OCI-LY7 (cell line): Measurements from ENCODE around the gene DTNB. TPM values are rescaled to one million over a fixed set of nuclear protein-coding genes. Genes with fewer than 3 reads are reported as not detected.

Source experiments
- BruUV-seq: library from RNA; stranded (reverse); fragments of 400-500 nt; replicated peaks from 2 replicates; lab custom pipeline; 2021; lab: Mats Ljungman, UMichigan
- CTCF ChIA-PET: fragments of 300-600 bp; sonication (Branson Sonifier 250); formaldehyde crosslinking; loops from one replicate; lab custom pipeline; 2022; ENCODE audit warnings: antibody characterized with exemption; ENCODE audit not compliant: unreplicated experiment; lab: Charles Lee
- POLR2A ChIA-PET: fragments of 300-600 bp; sonication (Branson Sonifier 250); formaldehyde crosslinking; loops from one replicate; lab custom pipeline; 2022; ENCODE audit warnings: antibody characterized with exemption; lab: Charles Lee
- DNase-seq: peaks from one replicate; pipeline ENCODE4 v3.0.0-alpha.2; 2015; ENCODE audit warnings: low spot score
- H2AFZ ChIP-seq: fragments of 200-600 bp; sonication (generic), shearing (Covaris generic); 2 replicates; pipeline ENCODE4 v1.6.1; 2014; ENCODE audit warnings: mild to moderate bottlenecking, antibody characterized with exemption, low read length, moderate library complexity
- H3K27ac ChIP-seq: fragments of 200-600 bp; sonication (generic); 2 replicates; pipeline ENCODE4 v1.5.1; 2014; ENCODE audit warnings: mixed run types, low read depth, mild to moderate bottlenecking, moderate library complexity, low read length, inconsistent platforms; ENCODE audit not compliant: poor library complexity, severe bottlenecking
- H3K36me3 ChIP-seq: fragments of 200-600 bp; sonication (generic); 2 replicates; pipeline ENCODE4 v1.6.1; 2014; ENCODE audit warnings: mild to moderate bottlenecking, antibody characterized with exemption, low read length, moderate library complexity, mixed read lengths; ENCODE audit not compliant: insufficient read depth
- H3K4me1 ChIP-seq: fragments of 200-600 bp; sonication (generic); 2 replicates; pipeline ENCODE4 v1.5.1; 2014; ENCODE audit warnings: mild to moderate bottlenecking, low read length; ENCODE audit not compliant: insufficient read depth, poor library complexity, severe bottlenecking
- H3K4me2 ChIP-seq: fragments of 200-600 bp; sonication (generic); 2 replicates; pipeline ENCODE4 v1.6.1; 2014; ENCODE audit warnings: mild to moderate bottlenecking, low read length
- H3K4me3 ChIP-seq: fragments of 200-600 bp; sonication (generic); 2 replicates; pipeline ENCODE4 v1.5.1; 2014; ENCODE audit warnings: mild to moderate bottlenecking, low read depth, low read length; ENCODE audit not compliant: poor library complexity, severe bottlenecking
- H3K79me2 ChIP-seq: fragments of 200-600 bp; sonication (generic); 2 replicates; pipeline ENCODE4 v1.6.1; 2016; ENCODE audit warnings: low read depth, mild to moderate bottlenecking, low read length, moderate library complexity, mixed read lengths; ENCODE audit not compliant: insufficient read depth
- H3K9me2 ChIP-seq: fragments of 200-600 bp; sonication (generic); 2 replicates; pipeline ENCODE4 v1.6.1; 2016; ENCODE audit warnings: mild to moderate bottlenecking, low read length, mixed read lengths; ENCODE audit not compliant: insufficient read depth
- H3K9me3 ChIP-seq: fragments of 200-600 bp; sonication (generic); 2 replicates; pipeline ENCODE4 v1.6.1; 2014; ENCODE audit warnings: mild to moderate bottlenecking, mixed run types, low read length, mixed read lengths
- H4K20me1 ChIP-seq: fragments of 200-600 bp; sonication (generic); 2 replicates; pipeline ENCODE4 v1.6.1; 2014; ENCODE audit warnings: mild to moderate bottlenecking, antibody characterized with exemption, low read length, moderate library complexity, mixed read lengths; ENCODE audit not compliant: insufficient read depth
- CTCF ChIP-seq: fragments of 200-600 bp; sonication (generic); conservative IDR thresholded peaks from 2 replicates; pipeline ENCODE4 v1.5.1; 2014; ENCODE audit warnings: mild to moderate bottlenecking, antibody characterized with exemption, low read length, moderate library complexity, mixed read lengths
- EZH2phosphoT487 ChIP-seq: fragments of 200-600 bp; sonication (generic); IDR thresholded peaks from 2 replicates; pipeline ENCODE4 v1.6.1; 2018; ENCODE audit warnings: low read depth, borderline replicate concordance, mild to moderate bottlenecking, mixed run types, antibody characterized with exemption, low read length, moderate library complexity, mixed read lengths
- intact Hi-C: fragments of 100-400 bp; cut with micrococcal nuclease; formaldehyde crosslinking; loops from one replicate; pipeline ENCODE4 v1.10.0; 2022; ENCODE audit not compliant: unreplicated experiment
- total RNA-seq, 2 experiments: library from RNA; depleted of rRNA in 1 of 2; stranded (reverse); fragments of >200 nt in 1 of 2; shearing (Covaris generic) in 1 of 2; gene quantifications; 2 replicates each; pipeline ENCODE4 v1.2.3, GENCODE V29; 2014 to 2022

The DTNB gene
- total RNA-seq, 2 experiments from 2014 or later = 16.1 to 28.3 TPM

DNA sequence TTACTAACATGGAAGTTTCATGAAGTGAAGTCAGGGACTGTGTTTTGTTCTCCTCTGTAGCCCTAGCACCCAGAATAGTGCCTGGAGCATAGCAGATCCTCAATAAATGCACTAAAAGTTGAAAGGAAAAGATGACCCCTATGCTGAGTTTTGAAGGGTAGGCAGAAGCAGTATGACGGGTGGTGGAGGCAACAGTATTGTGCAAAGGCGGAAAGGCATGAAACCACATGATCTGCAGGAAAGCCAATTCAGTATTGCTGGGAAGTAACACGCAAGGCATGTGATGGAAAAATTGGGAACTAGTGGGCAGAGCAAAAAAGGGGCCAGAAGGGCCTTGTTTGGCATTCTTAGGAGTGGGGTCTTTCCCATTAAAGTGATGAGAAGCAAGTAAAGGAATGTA is 23.1 kb downstream of the DTNB start:
- Histone ChIP-seq H3K79me2 (no peaks in the 10 kb centered on the region), H3K27ac (no peak overlapping the region), H4K20me1 (no peaks in the 10 kb centered on the region), H3K4me1 (no peaks in the 10 kb centered on the region), H3K36me3 (no peaks in the 10 kb centered on the region), H3K9me2 (no peaks in the 10 kb centered on the region), H2AFZ (no peak overlapping the region), H3K4me3 (no peak overlapping the region), H3K4me2 (no peak overlapping the region), H3K9me3 (no peaks in the 10 kb centered on the region)
- ChIA-PET CTCF (no interaction called here), POLR2A (no interaction called here)
- intact Hi-C loops = no loop called here
- TF ChIP-seq CTCF (no peak), EZH2phosphoT487 (no peak)
- no peak for DNase-seq
- no TSS peak for BruUV-seq

- POLR2A ChIA-PET = no interaction called here
- Histone ChIP-seq H3K9me3 (no peaks in the 10 kb centered on the region), H4K20me1 (no peaks in the 10 kb centered on the region), H3K9me2 (no peaks in the 10 kb centered on the region), H3K36me3 (no peaks in the 10 kb centered on the region), H3K27ac (no peak overlapping the region), H2AFZ (no peak overlapping the region), H3K79me2 (no peaks in the 10 kb centered on the region), H3K4me3 (no peak overlapping the region), H3K4me2 (no peak overlapping the region), H3K4me1 (no peaks in the 10 kb centered on the region)
- TF ChIP-seq EZH2phosphoT487 = no peak
- TF ChIP-seq CTCF = no peak
- intact Hi-C loops = no loop called here
- no TSS peak for BruUV-seq
- no peak for DNase-seq
- CTCF ChIA-PET = no interaction called here
Observed at GRCh38 chr2:25649786-25650185, 23.6 kb downstream of the DTNB start.

DNA sequence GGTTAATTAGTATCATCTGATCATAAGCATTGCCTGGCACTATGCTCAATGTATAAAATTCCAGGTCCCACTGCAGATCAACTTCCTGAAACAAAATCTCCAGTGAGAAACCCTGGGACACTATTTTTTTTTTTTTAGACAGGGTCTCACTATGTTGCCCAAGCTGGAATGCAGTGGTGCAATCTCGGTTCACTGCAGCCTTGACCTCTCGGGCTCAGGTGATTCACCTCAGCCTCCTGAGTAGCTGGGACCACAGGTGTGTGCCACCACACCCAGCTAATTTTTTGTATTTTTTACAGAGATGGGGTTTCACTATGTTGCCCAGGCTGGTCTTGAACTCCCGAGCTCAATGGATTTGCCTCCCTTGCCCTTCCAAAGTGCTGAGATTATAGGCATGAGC is 31.1 kb downstream of the DTNB start:
- H3K27ac ChIP-seq = no peak overlapping the region
- H3K9me3 ChIP-seq = no peaks in the 10 kb centered on the region
- CTCF ChIA-PET = no interaction called here
- intact Hi-C loops = no loop called here
- no peaks in the 10 kb centered on the region for H3K36me3 ChIP-seq
- no peak for TF ChIP-seq CTCF
- no peaks in the 10 kb centered on the region for H3K4me1 ChIP-seq
- no peak overlapping the region for H3K4me3 ChIP-seq
- no peak overlapping the region for H2AFZ ChIP-seq
- POLR2A ChIA-PET = no interaction called here
- H3K9me2 ChIP-seq = no peaks in the 10 kb centered on the region
- DNase-seq = no peak
- BruUV-seq = no TSS peak
- no peaks in the 10 kb centered on the region for H4K20me1 ChIP-seq
- no peak overlapping the region for H3K4me2 ChIP-seq
- no peaks in the 10 kb centered on the region for H3K79me2 ChIP-seq
